Uterus (tissue), 4 donors: ENCODE results near the gene THEM4. TPM values are rescaled to one million over a fixed set of nuclear protein-coding genes. Genes with fewer than 3 reads are reported as not detected.
"Not testable (repeated sequence)": the region's sequence is repeated elsewhere in the genome, so short reads cannot be mapped to it uniquely, and the experiment has no call there.

ENCODE experiments used
- DNase-seq, 2 donors: peaks; one replicate each; pipeline ENCODE4 v3.0.0-alpha.2; 2019 to 2020
- H3K27ac ChIP-seq, 2 donors: fragments of 200-600 bp; sonication (generic); 1 replicate in 1 of 2; 2 replicates in 1 of 2; pipeline ENCODE4 v1.5.1; 2016 to 2018
- H3K27me3 ChIP-seq, 2 donors: fragments of 200-600 bp; sonication (generic); one replicate each; pipeline ENCODE4 v1.5.1; 2018 to 2019; ENCODE audit warnings: control low read depth in 1 of 2
- H3K36me3 ChIP-seq, 2 donors: fragments of 200-600 bp; sonication (generic); one replicate each; pipeline ENCODE4 v1.5.1; 2019; ENCODE audit warnings: control low read depth in 1 of 2
- H3K4me1 ChIP-seq, 2 donors: fragments of 200-600 bp; sonication (generic); one replicate each; pipeline ENCODE4 v1.5.1; 2018 to 2019; ENCODE audit warnings: control low read depth in 1 of 2
- H3K4me3 ChIP-seq, 2 donors: fragments of 200-600 bp; sonication (generic); 1 replicate in 1 of 2; 2 replicates in 1 of 2; pipeline ENCODE4 v1.5.1; 2018 to 2019; ENCODE audit warnings: mild to moderate bottlenecking in 1 of 2
- H3K9me3 ChIP-seq, 2 donors: fragments of 200-600 bp; sonication (generic); one replicate each; pipeline ENCODE4 v1.5.1; 2019; ENCODE audit warnings: control low read depth in 1 of 2
- POLR2A ChIP-seq, 2 donors: fragments of 450-650 bp; IDR thresholded peaks; one replicate each; pipeline ENCODE4 v1.6.1; 2016; ENCODE audit warnings: antibody characterized with exemption in 2 of 2, mild to moderate bottlenecking in 1 of 2, moderate library complexity in 1 of 2
- intact Hi-C: fragments of 100-400 bp; cut with DNase I; formaldehyde crosslinking; loops from one replicate; pipeline ENCODE4 v1.15.1; 2023; ENCODE audit warnings: low total_unique reads
- total RNA-seq, 4 donors: library from RNA; depleted of rRNA in 3 of 4; stranded (reverse); fragments of >200 nt in 3 of 4; gene quantifications; one replicate each; pipeline versions ENCODE4 v1.1.0 to v1.2.4, GENCODE V29; 2014 to 2023
- TF ChIP-seq, protein P1 (sequence below), 4 experiments: fragments of 200-600 bp in 2 of 4; fragments of 450-650 bp in 2 of 4; sonication (generic) in 2 of 4; IDR thresholded peaks; one replicate each; pipeline ENCODE4 v1.5.1; 2016 to 2019; ENCODE audit warnings: antibody characterized with exemption in 4 of 4, mild to moderate bottlenecking in 2 of 4, moderate library complexity in 1 of 4
- donor health status: DM: yes; HTN: yes; CAD: no.

Gene THEM4
- total RNA-seq, 4 donors from 2014 or later = 11.5 to 56.4 (median 18.3) TPM

DNA sequence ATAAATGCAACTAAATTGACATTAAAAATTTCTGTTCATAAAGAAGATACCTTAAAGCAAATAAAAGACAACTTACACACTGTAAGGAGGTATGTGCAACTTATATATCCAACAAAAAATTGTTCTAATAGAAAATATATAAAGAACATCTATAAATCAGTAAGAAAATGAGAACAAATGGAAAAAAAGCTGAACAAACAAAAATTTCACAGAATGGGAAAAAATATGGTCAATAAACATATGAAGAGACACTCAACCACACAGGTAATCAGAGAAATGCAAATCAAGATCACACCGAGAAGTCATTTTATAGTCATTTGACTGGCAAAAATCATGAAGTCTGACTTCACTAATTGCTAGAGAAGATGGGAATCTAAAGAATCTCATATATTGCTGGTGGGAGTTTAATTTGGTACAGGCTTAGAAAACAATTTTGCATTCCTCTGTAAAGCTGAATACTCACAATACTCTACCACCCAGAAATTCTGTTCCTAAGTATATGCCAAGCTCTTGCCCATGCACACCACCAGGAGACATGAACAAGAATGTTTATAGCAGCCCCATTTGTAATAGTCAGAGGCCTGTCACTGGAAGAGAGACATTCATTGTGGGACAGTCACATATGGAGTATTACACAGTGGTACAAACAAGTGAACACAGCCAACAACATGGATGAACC lies 33.8 kb downstream of the THEM4 start:
- H3K36me3 ChIP-seq = no peaks in the 10 kb centered on the region
- H3K27me3 ChIP-seq = no peaks in the 10 kb centered on the region
- intact Hi-C loops = no loop called here
- no peaks in the 10 kb centered on the region for H3K4me1 ChIP-seq
- H3K9me3 ChIP-seq = no peaks in the 10 kb centered on the region
- no peak overlapping the region for H3K27ac ChIP-seq
- TF ChIP-seq POLR2A (IDR thresholded peaks at IDR 0.05) = no peak
- TF ChIP-seq, protein P1, sequence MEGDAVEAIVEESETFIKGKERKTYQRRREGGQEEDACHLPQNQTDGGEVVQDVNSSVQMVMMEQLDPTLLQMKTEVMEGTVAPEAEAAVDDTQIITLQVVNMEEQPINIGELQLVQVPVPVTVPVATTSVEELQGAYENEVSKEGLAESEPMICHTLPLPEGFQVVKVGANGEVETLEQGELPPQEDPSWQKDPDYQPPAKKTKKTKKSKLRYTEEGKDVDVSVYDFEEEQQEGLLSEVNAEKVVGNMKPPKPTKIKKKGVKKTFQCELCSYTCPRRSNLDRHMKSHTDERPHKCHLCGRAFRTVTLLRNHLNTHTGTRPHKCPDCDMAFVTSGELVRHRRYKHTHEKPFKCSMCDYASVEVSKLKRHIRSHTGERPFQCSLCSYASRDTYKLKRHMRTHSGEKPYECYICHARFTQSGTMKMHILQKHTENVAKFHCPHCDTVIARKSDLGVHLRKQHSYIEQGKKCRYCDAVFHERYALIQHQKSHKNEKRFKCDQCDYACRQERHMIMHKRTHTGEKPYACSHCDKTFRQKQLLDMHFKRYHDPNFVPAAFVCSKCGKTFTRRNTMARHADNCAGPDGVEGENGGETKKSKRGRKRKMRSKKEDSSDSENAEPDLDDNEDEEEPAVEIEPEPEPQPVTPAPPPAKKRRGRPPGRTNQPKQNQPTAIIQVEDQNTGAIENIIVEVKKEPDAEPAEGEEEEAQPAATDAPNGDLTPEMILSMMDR (IDR thresholded peaks at IDR 0.05) = no peak
- DNase-seq = no peak
- no peak overlapping the region for H3K4me3 ChIP-seq

DNA sequence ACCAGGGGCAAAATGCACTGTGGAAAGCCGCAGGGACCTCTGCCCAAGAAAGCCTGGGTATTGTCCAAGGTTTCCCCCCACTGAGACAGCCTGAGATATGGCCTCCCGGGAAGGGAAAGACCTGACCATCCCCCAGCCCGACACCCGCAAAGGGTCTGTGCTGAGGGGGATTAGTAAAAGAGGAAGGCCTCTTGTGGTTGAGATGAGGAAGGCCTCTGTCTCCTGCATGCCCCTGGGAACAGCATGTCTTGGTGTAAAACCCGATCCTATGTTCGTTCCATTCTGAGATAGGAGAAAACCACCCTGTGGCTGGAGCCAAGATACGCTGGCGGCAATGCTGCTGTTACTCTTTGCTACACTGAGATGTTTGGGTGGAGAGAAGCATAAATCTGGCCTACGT lies 36.5 kb downstream of the THEM4 start:
- DNase-seq, H3K27ac ChIP-seq, H3K4me3 ChIP-seq, H3K27me3 ChIP-seq, H3K36me3 ChIP-seq, H3K9me3 ChIP-seq, intact Hi-C loops, H3K4me1 ChIP-seq: not testable (repeated sequence)

DNA sequence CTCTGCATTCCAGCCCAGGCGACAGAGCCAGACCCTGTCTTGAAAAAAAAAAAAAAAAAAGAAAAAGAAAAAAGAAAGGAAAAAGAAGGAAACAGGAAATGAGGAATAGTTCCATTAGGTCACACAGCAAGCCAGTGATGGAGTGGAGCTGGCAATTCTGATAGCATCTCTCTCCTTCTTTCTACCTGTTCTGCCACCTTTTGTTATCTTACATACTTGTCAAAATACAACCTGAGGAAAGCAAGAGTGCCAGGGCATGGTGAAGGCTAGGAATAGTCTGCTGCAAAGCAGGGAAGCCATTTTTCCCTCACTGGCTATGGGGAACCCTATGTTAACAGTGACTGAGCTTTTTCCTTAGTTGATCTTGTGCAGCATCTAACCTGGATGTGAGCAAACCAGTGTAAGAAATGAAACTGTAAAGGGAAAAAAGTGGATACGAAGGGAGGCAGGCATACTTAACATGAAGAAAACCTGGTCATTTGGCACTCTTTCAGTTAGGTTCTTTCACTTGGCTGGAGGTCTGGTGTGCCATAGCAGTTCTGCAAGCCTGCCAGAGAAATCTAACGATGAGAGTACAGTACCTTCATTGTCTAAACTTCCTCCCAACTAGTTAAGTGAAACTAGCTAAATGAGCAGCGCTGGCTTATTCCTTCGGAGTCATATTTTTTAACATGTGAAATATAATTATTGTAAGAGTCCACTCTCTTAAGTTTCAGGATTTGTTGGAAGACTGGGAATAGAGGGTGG lies 37.9 kb downstream of the THEM4 start:
- intact Hi-C loops = no loop called here
- TF ChIP-seq, protein P1 (IDR thresholded peaks at IDR 0.05) = no peak
- no peak for TF ChIP-seq POLR2A (IDR thresholded peaks at IDR 0.05)
- Histone ChIP-seq H3K4me1 (no peaks in the 10 kb centered on the region), H3K27me3 (no peaks in the 10 kb centered on the region), H3K27ac (no peak overlapping the region), H3K36me3 (no peaks in the 10 kb centered on the region), H3K9me3 (no peaks in the 10 kb centered on the region), H3K4me3 (no peak overlapping the region)
- no peak for DNase-seq

DNA sequence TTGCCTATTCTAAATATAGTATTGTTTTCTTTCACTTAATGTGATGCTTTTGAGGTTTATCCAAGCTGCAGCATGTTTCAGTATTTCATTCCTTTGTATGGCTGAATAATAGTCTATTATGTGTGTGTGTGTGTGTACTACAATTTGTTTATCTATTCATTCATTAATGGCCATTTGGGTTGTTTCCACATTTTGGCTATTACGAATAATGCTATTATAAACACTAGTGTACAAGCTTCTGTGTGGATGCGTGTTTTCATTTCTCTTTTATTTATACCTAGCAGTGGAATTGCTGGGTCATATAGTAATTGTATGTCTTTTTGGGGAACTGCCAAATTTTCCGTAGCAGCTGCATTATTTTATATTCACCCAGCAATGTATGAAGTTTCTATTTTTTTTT lies 40.8 kb downstream of the THEM4 start:
- H3K36me3 ChIP-seq = no peaks in the 10 kb centered on the region
- no peaks in the 10 kb centered on the region for H3K27me3 ChIP-seq
- intact Hi-C loops = no loop called here
- no peak overlapping the region for H3K27ac ChIP-seq
- no peaks in the 10 kb centered on the region for H3K4me1 ChIP-seq
- no peak for DNase-seq
- H3K4me3 ChIP-seq = no peak overlapping the region
- TF ChIP-seq, protein P1 (IDR thresholded peaks at IDR 0.05) = no peak
- no peak for TF ChIP-seq POLR2A (IDR thresholded peaks at IDR 0.05)
- no peaks in the 10 kb centered on the region for H3K9me3 ChIP-seq

DNA sequence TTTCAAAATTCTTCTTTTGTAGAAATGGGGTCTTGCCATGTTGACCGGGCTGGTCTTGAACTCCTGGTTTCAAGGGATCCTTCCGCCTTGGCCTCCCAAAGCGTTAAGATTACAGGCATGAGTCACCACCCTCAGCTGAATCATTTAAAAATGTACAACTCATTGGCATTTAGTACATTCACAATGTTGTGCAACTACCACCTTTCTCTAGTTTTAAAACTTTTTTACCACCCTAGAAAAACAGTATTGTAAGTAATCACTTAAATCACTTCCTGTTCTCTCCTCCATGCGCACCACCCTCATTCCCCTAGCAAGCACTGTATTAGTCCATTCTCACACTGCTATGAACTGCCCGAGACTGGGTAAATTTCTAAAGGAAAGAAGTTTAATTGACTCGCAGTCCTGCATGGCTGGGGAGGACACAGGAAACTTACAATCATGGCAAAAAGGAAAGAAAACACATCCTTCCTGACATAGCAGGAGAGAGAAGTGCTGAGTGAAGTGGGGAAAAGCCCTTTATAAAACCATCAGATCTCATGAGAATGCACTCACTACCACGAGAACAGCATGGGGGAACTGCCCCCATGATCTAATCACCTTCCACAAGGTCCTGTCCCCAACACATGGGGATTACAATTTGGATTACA lies 41.4 kb downstream of the THEM4 start:
- no peak for DNase-seq
- H3K4me3 ChIP-seq = no peak overlapping the region
- TF ChIP-seq, protein P1 (IDR thresholded peaks at IDR 0.05) = no peak
- no peak for TF ChIP-seq POLR2A (IDR thresholded peaks at IDR 0.05)
- intact Hi-C loops = no loop called here
- no peaks in the 10 kb centered on the region for H3K4me1 ChIP-seq
- H3K9me3 ChIP-seq = no peaks in the 10 kb centered on the region
- H3K27ac ChIP-seq = no peak overlapping the region
- no peaks in the 10 kb centered on the region for H3K27me3 ChIP-seq
- H3K36me3 ChIP-seq = no peaks in the 10 kb centered on the region
